Ishikawa (cell line): ENCODE measurements around the gene P4HA1.

Experiments used
- CEBPB ChIP-seq: IDR thresholded peaks from 2 replicates; pipeline ENCODE4 v1.6.1; 2012
- CREB1 ChIP-seq: IDR thresholded peaks from 2 replicates; pipeline ENCODE4 v1.6.1; 2012; ENCODE audit warnings: low read depth
- EGR1 ChIP-seq: IDR thresholded peaks from 2 replicates; pipeline ENCODE4 v1.6.1; 2012
- EP300 ChIP-seq: IDR thresholded peaks from 2 replicates; pipeline ENCODE4 v1.6.1; 2012; ENCODE audit warnings: borderline replicate concordance
- FOXM1 ChIP-seq: IDR thresholded peaks from 2 replicates; pipeline ENCODE4 v1.6.1; 2012; ENCODE audit warnings: low read depth, borderline replicate concordance
- NFIC ChIP-seq: IDR thresholded peaks from 2 replicates; pipeline ENCODE4 v1.6.1; 2012
- RAD21 ChIP-seq: IDR thresholded peaks from 2 replicates; pipeline ENCODE4 v1.6.1; 2012; ENCODE audit warnings: low read depth
- TAF1 ChIP-seq: IDR thresholded peaks from 2 replicates; pipeline ENCODE4 v1.6.1; 2012; ENCODE audit warnings: low read depth, mild to moderate bottlenecking
- TCF12 ChIP-seq: IDR thresholded peaks from 2 replicates; pipeline ENCODE4 v1.6.1; 2012; ENCODE audit warnings: low read depth
- TEAD4 ChIP-seq: IDR thresholded peaks from 2 replicates; pipeline ENCODE4 v1.6.1; 2012
- YY1 ChIP-seq: IDR thresholded peaks from 2 replicates; pipeline ENCODE4 v1.6.1; 2012; ENCODE audit warnings: low read depth
- ZBTB7A ChIP-seq: IDR thresholded peaks from 2 replicates; pipeline ENCODE4 v1.6.1; 2012; ENCODE audit warnings: low read depth
- TF ChIP-seq, protein P1 (sequence below): IDR thresholded peaks from 2 replicates; pipeline ENCODE4 v1.6.1; 2012; ENCODE audit warnings: low read depth, mild to moderate bottlenecking
- TF ChIP-seq, protein P2 (sequence below): IDR thresholded peaks from 2 replicates; pipeline ENCODE4 v1.6.1; 2012
- TF ChIP-seq, protein P3 (sequence below): IDR thresholded peaks from 2 replicates; pipeline ENCODE4 v1.6.1; 2012

P4HA1 gene

DNA sequence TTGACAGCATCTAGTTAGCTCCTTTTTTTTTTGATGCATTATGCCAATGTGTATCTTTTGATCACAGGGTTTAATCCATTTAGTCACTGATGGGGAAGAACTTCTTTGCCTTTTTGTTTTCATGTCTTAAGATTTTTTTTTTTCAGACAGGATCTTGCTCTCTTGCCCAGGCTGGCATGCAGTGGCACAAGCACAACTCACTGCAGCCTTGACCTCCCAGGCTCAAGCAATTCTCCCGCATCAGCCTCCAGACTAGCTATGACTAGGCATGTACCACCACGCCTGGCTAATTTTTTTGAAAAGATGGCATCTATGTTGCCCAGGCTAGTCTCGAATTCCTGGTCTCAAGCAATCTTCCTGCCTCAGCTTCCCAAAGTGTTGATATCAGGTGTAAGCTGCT, 95.7 kb downstream of the P4HA1 start:
- no peak for TF ChIP-seq TAF1
- no peak for TF ChIP-seq EP300
- TF ChIP-seq, protein P1, sequence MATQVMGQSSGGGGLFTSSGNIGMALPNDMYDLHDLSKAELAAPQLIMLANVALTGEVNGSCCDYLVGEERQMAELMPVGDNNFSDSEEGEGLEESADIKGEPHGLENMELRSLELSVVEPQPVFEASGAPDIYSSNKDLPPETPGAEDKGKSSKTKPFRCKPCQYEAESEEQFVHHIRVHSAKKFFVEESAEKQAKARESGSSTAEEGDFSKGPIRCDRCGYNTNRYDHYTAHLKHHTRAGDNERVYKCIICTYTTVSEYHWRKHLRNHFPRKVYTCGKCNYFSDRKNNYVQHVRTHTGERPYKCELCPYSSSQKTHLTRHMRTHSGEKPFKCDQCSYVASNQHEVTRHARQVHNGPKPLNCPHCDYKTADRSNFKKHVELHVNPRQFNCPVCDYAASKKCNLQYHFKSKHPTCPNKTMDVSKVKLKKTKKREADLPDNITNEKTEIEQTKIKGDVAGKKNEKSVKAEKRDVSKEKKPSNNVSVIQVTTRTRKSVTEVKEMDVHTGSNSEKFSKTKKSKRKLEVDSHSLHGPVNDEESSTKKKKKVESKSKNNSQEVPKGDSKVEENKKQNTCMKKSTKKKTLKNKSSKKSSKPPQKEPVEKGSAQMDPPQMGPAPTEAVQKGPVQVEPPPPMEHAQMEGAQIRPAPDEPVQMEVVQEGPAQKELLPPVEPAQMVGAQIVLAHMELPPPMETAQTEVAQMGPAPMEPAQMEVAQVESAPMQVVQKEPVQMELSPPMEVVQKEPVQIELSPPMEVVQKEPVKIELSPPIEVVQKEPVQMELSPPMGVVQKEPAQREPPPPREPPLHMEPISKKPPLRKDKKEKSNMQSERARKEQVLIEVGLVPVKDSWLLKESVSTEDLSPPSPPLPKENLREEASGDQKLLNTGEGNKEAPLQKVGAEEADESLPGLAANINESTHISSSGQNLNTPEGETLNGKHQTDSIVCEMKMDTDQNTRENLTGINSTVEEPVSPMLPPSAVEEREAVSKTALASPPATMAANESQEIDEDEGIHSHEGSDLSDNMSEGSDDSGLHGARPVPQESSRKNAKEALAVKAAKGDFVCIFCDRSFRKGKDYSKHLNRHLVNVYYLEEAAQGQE, result no peak
- TF ChIP-seq TCF12, result no peak
- TF ChIP-seq YY1, result no peak
- TF ChIP-seq, protein P2, sequence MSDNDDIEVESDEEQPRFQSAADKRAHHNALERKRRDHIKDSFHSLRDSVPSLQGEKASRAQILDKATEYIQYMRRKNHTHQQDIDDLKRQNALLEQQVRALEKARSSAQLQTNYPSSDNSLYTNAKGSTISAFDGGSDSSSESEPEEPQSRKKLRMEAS, result no peak
- TF ChIP-seq FOXM1, result no peak
- TF ChIP-seq NFIC, result no peak
- TF ChIP-seq CEBPB, result no peak
- no peak for TF ChIP-seq ZBTB7A
- TF ChIP-seq CREB1, result no peak
- no peak for TF ChIP-seq EGR1
- no peak for TF ChIP-seq TEAD4
- TF ChIP-seq, protein P3, sequence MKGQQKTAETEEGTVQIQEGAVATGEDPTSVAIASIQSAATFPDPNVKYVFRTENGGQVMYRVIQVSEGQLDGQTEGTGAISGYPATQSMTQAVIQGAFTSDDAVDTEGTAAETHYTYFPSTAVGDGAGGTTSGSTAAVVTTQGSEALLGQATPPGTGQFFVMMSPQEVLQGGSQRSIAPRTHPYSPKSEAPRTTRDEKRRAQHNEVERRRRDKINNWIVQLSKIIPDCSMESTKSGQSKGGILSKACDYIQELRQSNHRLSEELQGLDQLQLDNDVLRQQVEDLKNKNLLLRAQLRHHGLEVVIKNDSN, result no peak
- TF ChIP-seq RAD21, result no peak

DNA sequence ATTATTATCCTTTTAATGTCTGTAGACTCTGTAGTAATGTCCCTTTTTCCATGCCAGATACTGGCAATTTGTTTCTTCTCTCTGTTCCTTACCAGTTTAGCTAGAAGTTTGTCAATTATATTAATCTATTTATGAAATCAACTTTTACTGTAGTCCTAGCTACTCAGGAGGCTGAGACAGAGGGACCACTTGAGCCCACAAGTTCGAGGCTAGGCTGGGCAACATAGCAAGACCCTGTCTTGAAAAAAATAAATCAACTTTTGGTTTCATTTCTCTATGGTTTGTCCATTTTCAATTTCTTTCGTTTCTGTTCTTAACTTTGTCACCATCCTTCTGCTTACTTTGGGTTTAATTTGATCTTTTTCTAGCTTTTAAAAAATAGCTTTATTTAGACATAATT, 99.6 kb downstream of the P4HA1 start:
- TF ChIP-seq ZBTB7A (no peak), CEBPB (no peak), YY1 (no peak), EP300 (no peak), TEAD4 (no peak), TAF1 (no peak), RAD21 (no peak), EGR1 (no peak), NFIC (no peak)
- TF ChIP-seq, protein P3, result no peak
- TF ChIP-seq, protein P2, result no peak

DNA sequence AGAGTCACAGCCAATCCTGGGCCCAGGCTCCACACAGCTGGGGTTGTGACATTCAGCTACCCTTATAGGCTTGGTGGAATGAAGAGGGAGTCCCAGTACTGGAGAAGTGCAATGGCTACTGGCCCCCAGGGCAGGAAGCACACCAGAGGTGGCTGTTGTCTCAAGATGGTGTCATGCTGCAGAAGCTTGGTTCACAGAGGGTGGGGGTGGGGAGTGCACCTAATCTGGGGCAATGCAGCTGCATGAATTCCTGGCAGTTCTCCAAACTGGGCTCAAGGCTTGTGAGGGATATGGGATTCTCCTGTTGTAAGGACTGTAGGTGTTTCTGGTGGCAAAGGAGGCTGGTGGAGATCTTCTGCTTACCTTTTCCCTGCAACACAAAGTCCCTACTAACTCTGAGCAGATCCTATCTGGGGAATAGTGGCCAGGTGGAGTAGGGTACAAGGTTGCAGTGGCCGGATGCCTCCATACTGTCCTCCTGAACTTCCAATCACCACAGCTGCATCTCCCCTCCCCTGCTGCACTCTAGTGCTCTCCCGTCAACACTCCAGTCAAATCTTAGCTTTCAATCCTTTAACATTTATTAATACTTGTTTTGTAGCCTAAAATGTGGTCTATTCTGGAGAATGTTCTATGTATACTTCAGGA, 114.7 kb downstream of the P4HA1 start:
- TF ChIP-seq YY1, result no peak
- TF ChIP-seq TEAD4, result no peak
- TF ChIP-seq, protein P3, result no peak
- TF ChIP-seq CREB1, result no peak
- TF ChIP-seq TAF1, result no peak
- TF ChIP-seq FOXM1, result no peak
- no peak for TF ChIP-seq TCF12
- TF ChIP-seq, protein P2, result no peak

DNA sequence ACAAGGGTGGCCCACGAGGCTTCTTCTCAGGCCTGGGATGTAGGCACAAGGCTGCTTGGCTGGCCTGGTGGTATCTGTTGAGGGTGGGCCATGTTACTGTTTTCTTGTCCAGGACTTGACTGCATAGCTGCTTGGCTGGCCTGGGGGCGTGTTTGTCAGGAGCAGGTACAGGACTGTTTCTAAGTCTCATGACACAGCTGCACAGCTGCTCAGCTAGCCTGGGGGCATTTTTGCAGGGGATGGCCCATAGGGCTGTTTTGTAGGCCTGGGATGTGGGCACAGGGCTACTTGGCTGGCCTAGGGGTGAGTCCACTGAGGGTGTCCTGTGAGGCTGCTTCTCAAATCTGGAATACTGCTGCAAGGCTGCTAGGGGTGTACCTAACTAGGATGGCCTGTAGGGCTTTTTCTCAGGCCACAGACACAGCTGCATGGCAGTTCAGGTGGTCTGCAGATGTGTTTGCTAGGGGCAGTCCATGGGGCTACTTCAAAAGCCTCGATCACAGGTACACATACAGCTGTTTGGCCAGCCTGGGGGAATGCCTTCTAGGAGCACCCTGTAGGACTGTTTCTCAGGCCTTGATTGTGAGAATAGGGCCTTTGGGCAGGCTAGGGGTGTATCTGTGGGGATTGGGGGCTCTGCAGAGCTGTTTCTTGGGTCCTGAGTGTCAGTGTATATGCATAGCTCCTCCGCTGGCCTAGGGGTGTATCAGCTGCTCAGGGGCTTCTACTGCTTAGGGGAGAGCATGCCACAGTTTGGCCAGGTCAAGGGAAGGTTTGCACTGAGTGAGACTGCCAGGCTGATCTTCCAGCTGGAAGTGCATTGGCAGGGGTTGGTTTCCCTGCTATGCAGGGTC, 115.4 kb downstream of the P4HA1 start:
- TF ChIP-seq EGR1 (no peak), ZBTB7A (no peak), CREB1 (no peak), EP300 (no peak)
- TF ChIP-seq, protein P2, result no peak

DNA sequence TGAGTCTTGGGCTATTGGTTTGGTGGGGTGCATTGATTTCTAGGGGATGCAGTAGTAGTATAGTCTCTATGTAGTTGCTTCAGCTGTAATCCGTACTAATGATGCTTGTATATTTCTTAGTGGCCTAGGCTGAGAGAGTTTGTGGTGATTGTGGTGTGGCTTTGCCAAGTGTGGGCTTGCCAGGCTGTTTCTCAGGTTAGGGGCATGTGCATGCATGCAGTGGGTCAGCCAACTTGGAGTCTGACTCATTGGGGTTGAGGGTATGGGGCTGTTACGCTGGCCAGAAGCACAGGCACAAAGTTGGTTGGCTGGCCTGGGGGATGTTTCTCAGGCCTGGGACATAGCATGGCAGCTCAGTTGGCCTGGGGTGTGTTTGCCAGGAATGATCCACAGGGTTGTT, 116.3 kb downstream of the P4HA1 start:
- no peak for TF ChIP-seq TEAD4
- no peak for TF ChIP-seq ZBTB7A
- TF ChIP-seq, protein P1, result no peak
- no peak for TF ChIP-seq CEBPB
- no peak for TF ChIP-seq NFIC
- TF ChIP-seq CREB1, result no peak
- TF ChIP-seq RAD21, result no peak
- no peak for TF ChIP-seq TAF1
- TF ChIP-seq FOXM1, result no peak
- no peak for TF ChIP-seq EGR1
- no peak for TF ChIP-seq EP300
- TF ChIP-seq TCF12, result no peak
- no peak for TF ChIP-seq YY1
- TF ChIP-seq, protein P2, result no peak
- TF ChIP-seq, protein P3, result no peak
